Uterus (tissue), 4 donors: Measurements from ENCODE around the gene DCAF8L2. TPM values are rescaled to one million over a fixed set of nuclear protein-coding genes. Genes with fewer than 3 reads are reported as not detected.
"Not testable (repeated sequence)": the region's sequence is repeated elsewhere in the genome, so short reads cannot be mapped to it uniquely, and the experiment has no call there.

Experiments
- DNase-seq, 2 donors: peaks; one replicate each; pipeline ENCODE4 v3.0.0-alpha.2; 2019 to 2020
- H3K27ac ChIP-seq, 2 donors: fragments of 200-600 bp; sonication (generic); 1 replicate in 1 of 2; 2 replicates in 1 of 2; pipeline ENCODE4 v1.5.1; 2016 to 2018
- H3K27me3 ChIP-seq, 2 donors: fragments of 200-600 bp; sonication (generic); one replicate each; pipeline ENCODE4 v1.5.1; 2018 to 2019; ENCODE audit warnings: control low read depth in 1 of 2
- H3K36me3 ChIP-seq, 2 donors: fragments of 200-600 bp; sonication (generic); one replicate each; pipeline ENCODE4 v1.5.1; 2019; ENCODE audit warnings: control low read depth in 1 of 2
- H3K4me1 ChIP-seq, 2 donors: fragments of 200-600 bp; sonication (generic); one replicate each; pipeline ENCODE4 v1.5.1; 2018 to 2019; ENCODE audit warnings: control low read depth in 1 of 2
- H3K4me3 ChIP-seq, 2 donors: fragments of 200-600 bp; sonication (generic); 1 replicate in 1 of 2; 2 replicates in 1 of 2; pipeline ENCODE4 v1.5.1; 2018 to 2019; ENCODE audit warnings: mild to moderate bottlenecking in 1 of 2
- H3K9me3 ChIP-seq, 2 donors: fragments of 200-600 bp; sonication (generic); one replicate each; pipeline ENCODE4 v1.5.1; 2019; ENCODE audit warnings: control low read depth in 1 of 2
- POLR2A ChIP-seq, 2 donors: fragments of 450-650 bp; IDR thresholded peaks; one replicate each; pipeline ENCODE4 v1.6.1; 2016; ENCODE audit warnings: antibody characterized with exemption in 2 of 2, mild to moderate bottlenecking in 1 of 2, moderate library complexity in 1 of 2
- intact Hi-C: fragments of 100-400 bp; cut with DNase I; formaldehyde crosslinking; loops from one replicate; pipeline ENCODE4 v1.15.1; 2023; ENCODE audit warnings: low total_unique reads
- total RNA-seq, 4 donors: library from RNA; depleted of rRNA in 3 of 4; stranded (reverse); fragments of >200 nt in 3 of 4; gene quantifications; one replicate each; pipeline versions ENCODE4 v1.1.0 to v1.2.4, GENCODE V29; 2014 to 2023
- TF ChIP-seq, protein P1 (sequence below), 4 experiments: fragments of 200-600 bp in 2 of 4; fragments of 450-650 bp in 2 of 4; sonication (generic) in 2 of 4; IDR thresholded peaks; one replicate each; pipeline ENCODE4 v1.5.1; 2016 to 2019; ENCODE audit warnings: antibody characterized with exemption in 4 of 4, mild to moderate bottlenecking in 2 of 4, moderate library complexity in 1 of 4
- donor health status: DM: yes; HTN: yes; CAD: no.

DCAF8L2 gene
- total RNA-seq, 4 donors from 2014 or later, result not detected

DNA sequence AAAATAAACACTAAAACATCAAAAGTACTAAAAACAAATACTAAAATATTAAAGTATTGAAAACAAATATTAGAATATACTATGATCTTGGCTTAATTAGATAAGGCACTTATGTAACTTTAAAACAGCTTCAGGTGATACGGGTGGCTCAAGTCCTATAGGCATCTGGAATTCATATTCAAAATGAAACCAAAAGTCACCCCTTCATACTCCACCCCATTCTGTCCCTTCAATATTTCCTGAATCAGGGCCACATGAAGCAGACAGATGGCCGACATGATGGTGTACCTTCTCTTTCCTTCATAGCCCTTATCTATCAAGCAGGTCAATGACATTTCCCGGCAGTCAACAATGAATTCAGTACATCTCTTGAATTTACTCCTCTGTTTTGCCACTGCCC, 145.8 kb downstream of the DCAF8L2 start:
- intact Hi-C loops, result no loop called here
- DNase-seq, result no peak
- TF ChIP-seq POLR2A (IDR thresholded peaks at IDR 0.05), result no peak
- TF ChIP-seq, protein P1, sequence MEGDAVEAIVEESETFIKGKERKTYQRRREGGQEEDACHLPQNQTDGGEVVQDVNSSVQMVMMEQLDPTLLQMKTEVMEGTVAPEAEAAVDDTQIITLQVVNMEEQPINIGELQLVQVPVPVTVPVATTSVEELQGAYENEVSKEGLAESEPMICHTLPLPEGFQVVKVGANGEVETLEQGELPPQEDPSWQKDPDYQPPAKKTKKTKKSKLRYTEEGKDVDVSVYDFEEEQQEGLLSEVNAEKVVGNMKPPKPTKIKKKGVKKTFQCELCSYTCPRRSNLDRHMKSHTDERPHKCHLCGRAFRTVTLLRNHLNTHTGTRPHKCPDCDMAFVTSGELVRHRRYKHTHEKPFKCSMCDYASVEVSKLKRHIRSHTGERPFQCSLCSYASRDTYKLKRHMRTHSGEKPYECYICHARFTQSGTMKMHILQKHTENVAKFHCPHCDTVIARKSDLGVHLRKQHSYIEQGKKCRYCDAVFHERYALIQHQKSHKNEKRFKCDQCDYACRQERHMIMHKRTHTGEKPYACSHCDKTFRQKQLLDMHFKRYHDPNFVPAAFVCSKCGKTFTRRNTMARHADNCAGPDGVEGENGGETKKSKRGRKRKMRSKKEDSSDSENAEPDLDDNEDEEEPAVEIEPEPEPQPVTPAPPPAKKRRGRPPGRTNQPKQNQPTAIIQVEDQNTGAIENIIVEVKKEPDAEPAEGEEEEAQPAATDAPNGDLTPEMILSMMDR (IDR thresholded peaks at IDR 0.05), result no peak

DNA sequence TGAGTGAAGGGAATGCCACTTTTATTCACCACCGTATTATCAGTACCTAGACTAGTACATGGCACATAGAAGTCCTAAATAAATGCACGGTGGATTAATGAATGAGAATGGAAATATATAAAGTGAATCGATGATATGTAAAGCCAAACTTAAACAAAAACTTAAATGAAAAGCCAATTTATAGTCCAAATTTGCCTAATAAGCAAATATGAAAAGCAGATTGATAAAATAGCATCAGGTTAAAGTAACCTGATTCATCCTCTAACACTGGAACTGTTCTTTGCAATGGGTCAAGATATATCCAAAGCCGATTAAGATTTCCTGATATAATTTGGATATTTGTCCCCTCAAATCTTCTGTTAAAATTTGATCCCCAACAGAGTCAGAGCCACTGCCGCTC, 150.8 kb downstream of the DCAF8L2 start:
- no peak overlapping the region for H3K27ac ChIP-seq
- no peak overlapping the region for H3K4me3 ChIP-seq
- no peak for DNase-seq
- H3K9me3 ChIP-seq, result no peaks in the 10 kb centered on the region
- H3K27me3 ChIP-seq, result no peaks in the 10 kb centered on the region
- intact Hi-C loops, result no loop called here
- no peaks in the 10 kb centered on the region for H3K36me3 ChIP-seq
- TF ChIP-seq POLR2A (IDR thresholded peaks at IDR 0.05), result no peak
- TF ChIP-seq, protein P1 (IDR thresholded peaks at IDR 0.05), result no peak
- no peaks in the 10 kb centered on the region for H3K4me1 ChIP-seq

More for the DNA sequence above, 145.8 kb downstream of the DCAF8L2 start:
- Histone ChIP-seq H3K36me3 (no peaks in the 10 kb centered on the region), H3K27me3 (no peaks in the 10 kb centered on the region), H3K9me3 (no peaks in the 10 kb centered on the region), H3K27ac (no peak overlapping the region), H3K4me3 (no peak overlapping the region), H3K4me1 (no peaks in the 10 kb centered on the region)

DNA sequence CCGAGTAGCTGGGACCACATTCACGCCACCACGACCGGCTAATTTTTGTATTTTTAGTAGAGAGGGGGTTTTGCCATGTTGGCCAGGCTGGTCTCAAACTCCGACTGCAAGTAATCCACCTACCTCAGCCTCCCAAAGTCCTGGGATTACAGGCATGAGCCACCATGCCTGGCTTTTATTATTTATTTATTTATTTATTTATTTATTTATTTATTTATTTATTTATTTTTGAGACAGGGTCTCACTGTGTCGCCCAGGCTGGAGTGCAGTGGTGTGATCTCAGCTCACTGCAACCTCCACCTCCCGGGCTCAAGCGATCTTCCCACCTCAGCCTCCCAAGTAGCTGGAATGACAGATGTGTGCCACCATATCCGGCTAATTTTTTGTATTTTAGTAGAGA, 153.4 kb downstream of the DCAF8L2 start:
- H3K4me1 ChIP-seq, H3K27ac ChIP-seq, H3K4me3 ChIP-seq, intact Hi-C loops, H3K36me3 ChIP-seq, DNase-seq, H3K27me3 ChIP-seq, H3K9me3 ChIP-seq: not testable (repeated sequence)

DNA sequence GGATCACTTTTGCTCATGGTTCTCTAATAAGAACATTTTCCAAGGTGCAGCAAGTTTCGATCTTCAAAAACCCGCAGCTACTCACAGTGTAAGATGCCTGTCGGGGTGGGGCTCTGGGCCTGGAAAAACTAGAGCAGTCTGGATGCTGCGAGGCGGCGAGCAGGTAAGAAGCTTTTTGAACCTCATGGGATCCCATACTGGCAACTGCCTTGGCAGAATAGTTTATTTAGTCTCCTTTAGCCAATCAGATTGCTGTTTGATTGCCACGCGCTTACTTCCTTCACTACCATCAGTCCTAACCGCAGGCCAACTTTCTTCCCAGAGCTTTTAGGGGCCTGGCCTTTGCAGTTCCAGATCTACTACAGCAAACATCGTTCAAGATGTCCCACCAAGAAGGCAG, 156.4 kb downstream of the DCAF8L2 start:
- TF ChIP-seq, protein P1 (IDR thresholded peaks at IDR 0.05), result no peak
- no peaks in the 10 kb centered on the region for H3K4me1 ChIP-seq
- H3K9me3 ChIP-seq, result no peaks in the 10 kb centered on the region

DNA sequence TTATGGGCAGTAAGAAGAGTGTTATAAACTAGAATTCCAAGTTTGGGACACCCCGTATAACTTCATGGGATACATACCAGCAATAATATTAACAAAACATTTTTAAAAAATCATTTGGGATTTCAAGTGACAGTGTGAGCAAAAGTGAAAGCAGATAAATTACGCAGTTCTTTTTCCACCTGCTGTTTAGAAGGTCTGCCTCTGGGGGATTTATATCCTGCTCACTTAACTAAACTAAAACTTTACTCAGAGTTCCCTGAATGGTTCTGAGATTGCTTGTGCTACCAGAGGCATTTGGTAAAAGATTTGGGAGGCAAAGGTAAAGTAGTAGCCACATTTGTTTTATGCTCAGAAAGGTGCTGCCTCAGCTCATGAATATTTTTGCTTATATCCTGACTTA, 160.2 kb downstream of the DCAF8L2 start:
- H3K4me3 ChIP-seq, intact Hi-C loops, H3K4me1 ChIP-seq, DNase-seq, H3K27me3 ChIP-seq, H3K27ac ChIP-seq, H3K9me3 ChIP-seq, H3K36me3 ChIP-seq: not testable (repeated sequence)

More for the DNA sequence above, 156.4 kb downstream of the DCAF8L2 start:
- no peak for DNase-seq
- Histone ChIP-seq H3K27ac (no peak overlapping the region), H3K4me3 (no peak overlapping the region), H3K36me3 (no peaks in the 10 kb centered on the region), H3K27me3 (no peaks in the 10 kb centered on the region)
- intact Hi-C loops, result no loop called here

DNA sequence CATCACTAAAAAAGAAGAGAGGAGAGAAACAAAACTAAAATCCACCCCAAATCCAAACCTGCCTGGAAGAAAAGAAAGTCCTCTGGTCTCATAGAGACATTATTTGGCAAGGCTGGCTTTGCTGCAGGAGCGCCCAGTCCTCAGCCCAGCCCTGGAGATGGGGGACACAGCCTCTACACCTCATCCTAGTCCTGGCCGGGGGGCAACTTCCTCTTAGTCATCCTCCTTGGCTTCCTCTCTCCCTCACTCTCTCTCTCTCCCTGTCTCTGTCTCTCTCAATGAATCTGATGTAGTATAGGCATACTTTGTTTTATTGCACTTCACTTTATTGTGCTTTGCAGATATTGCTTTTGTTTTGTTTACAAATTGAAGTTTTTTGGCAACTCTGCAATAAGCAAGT, 161.8 kb downstream of the DCAF8L2 start:
- no peak for TF ChIP-seq POLR2A (IDR thresholded peaks at IDR 0.05)
- TF ChIP-seq, protein P1 (IDR thresholded peaks at IDR 0.05), result no peak
- Histone ChIP-seq H3K9me3 (no peaks in the 10 kb centered on the region), H3K36me3 (no peaks in the 10 kb centered on the region), H3K27me3 (no peaks in the 10 kb centered on the region), H3K4me3 (no peak overlapping the region), H3K27ac (no peak overlapping the region), H3K4me1 (no peaks in the 10 kb centered on the region)
- no peak for DNase-seq
- intact Hi-C loops, result no loop called here
